HL-60/S4 (cell line): Measurements from ENCODE around the gene PLA2G10.
"Not testable (repeated sequence)": the region's sequence is repeated elsewhere in the genome, so short reads cannot be mapped to it uniquely, and the experiment has no call there.

Source experiments
- in situ Hi-C: fragments of 300-500 bp; cut with MboI; formaldehyde crosslinking; loops from 2 replicates; pipeline ENCODE4 v1.14.3; 2022; ENCODE audit warnings: low sequenced_read_pairs

The PLA2G10 gene, protein sequence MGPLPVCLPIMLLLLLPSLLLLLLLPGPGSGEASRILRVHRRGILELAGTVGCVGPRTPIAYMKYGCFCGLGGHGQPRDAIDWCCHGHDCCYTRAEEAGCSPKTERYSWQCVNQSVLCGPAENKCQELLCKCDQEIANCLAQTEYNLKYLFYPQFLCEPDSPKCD

GRCh38 chr16:14694129-14694528 lies at the start of gene PLA2G10:
TSS of gene PLA2G10 (minus strand) at chr16:14694308. CDS start at chr16:14694229, 79 bp downstream.
- in situ Hi-C loops = not testable (repeated sequence)

- in situ Hi-C loops = not testable (repeated sequence)
Observed at GRCh38 chr16:14742273-14743128, 48.4 kb upstream of the PLA2G10 start, which contains the start of gene NPIPA2. TSS of gene NPIPA2 (plus strand) at chr16:14742533. CDS start at chr16:14748066, 5,533 bp downstream.

DNA sequence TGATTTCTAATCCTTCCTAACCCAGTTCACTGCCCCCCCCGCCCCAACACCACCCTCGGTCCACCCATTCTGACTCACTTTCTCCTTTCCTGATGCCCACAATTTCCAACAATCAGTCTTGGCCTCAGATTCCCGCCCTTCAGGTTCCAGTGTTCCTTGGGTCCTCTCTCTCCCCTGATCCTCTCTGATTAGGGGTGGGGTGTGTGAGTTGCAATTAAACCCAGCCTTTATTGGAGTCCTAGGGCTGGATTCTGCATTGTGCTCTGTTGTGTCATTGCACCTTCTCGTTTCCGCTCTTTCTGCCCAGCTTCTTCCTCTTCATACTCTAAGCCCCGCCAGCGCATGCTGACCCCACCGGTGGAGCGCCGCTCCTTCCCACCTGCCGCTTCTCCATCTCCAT lies 47.7 kb upstream of the PLA2G10 start:
- in situ Hi-C loops = not testable (repeated sequence)

- in situ Hi-C loops = not testable (repeated sequence)
Observed at GRCh38 chr16:14740832-14741385, 46.8 kb upstream of the PLA2G10 start.

GRCh38 chr16:14733233-14733632 lies 39.1 kb upstream of the PLA2G10 start:
- in situ Hi-C loops = not testable (repeated sequence)

- in situ Hi-C loops = not testable (repeated sequence)
Observed at GRCh38 chr16:14703156-14704011, 9.3 kb upstream of the PLA2G10 start, which contains the start of gene NPIPA3. TSS of gene NPIPA3 (plus strand) at chr16:14703411. CDS start at chr16:14708944, 5,533 bp downstream.

- in situ Hi-C loops = not testable (repeated sequence)
Observed at GRCh38 chr16:14702672-14703071, 8.6 kb upstream of the PLA2G10 start.

GRCh38 chr16:14701859-14702258 lies 7.8 kb upstream of the PLA2G10 start:
- in situ Hi-C loops = not testable (repeated sequence)

GRCh38 chr16:14685870-14686793 lies 8.0 kb downstream of the PLA2G10 start:
- in situ Hi-C loops = not testable (repeated sequence)

DNA sequence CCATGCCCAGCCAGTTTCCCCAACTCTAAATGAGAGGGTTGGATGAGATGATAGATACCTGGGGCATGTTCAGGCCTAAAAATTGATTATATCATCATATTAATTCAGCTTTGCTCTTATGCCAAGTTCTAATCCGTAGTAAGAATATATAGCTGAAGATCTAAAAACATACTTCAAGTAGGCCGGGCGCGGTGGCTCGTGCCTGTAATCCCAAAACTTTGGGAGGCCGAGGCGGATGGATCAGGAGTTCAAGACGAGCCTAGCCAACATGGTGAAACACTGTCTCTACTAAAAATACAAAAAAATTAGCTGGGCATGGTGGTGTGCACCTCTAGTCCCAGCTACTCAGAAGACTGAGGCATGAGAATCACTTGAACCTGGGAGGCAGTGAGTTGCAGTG lies 12.0 kb downstream of the PLA2G10 start:
- in situ Hi-C loops = no loop called here

DNA sequence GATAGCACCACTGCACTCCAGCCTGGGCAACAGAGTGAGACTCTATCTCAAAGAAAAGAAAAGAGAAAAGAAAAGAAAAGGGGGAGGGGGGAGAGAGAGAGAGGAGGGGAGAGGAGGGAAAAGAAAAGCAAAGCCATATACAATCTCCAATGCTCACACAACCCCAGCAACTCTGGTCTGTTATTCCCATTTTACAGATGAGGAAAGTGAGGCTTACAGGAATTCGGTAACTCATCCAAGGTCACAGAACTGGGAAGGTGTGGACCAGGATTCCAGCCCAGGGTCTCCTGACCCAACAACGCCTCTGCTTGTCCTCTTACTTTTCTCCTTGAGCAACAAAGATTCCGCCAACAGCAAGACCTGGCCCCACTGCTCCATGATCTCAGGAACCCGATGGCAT lies 13.0 kb downstream of the PLA2G10 start:
- in situ Hi-C loops = no loop called here

DNA sequence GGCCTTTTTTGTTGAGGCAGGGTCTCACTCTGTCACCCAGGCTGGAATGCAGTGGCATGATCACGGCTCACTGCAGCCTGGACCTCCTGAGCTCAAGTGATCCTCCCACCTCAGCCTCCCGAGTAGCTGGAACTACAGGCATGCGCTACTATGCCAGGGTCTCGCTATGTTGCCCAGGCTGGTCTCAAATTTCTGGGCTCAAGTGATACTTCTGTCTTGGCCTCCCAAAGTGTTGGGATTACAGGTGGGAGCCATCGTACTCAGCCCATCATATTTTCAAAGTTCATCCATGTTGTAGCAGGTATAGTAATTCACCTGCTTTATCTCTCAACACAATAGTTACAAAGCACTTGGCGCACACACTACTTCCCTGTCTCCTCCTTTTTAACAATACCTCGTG lies 13.7 kb downstream of the PLA2G10 start:
- in situ Hi-C loops = not testable (repeated sequence)

GRCh38 chr16:14678748-14679497 lies 15.2 kb downstream of the PLA2G10 start:
- in situ Hi-C loops = no loop called here

DNA sequence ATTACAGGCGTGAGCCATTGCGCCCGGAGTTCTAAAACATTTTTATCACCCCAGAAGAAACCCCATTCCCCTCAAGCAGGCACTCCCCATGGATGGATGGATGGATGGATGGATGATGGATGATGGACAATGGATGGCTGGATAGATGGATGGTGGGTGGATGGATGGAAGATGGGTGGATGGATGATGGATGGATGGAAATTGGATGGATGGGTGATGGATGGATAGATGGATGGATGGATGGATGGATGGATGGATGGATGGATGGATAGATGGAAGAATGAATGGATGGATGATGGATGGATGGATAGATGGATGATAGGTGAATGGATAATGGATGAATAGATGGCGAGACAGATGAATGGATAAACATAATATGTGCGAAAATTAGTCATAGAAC lies 16.5 kb downstream of the PLA2G10 start:
- in situ Hi-C loops = no loop called here

DNA sequence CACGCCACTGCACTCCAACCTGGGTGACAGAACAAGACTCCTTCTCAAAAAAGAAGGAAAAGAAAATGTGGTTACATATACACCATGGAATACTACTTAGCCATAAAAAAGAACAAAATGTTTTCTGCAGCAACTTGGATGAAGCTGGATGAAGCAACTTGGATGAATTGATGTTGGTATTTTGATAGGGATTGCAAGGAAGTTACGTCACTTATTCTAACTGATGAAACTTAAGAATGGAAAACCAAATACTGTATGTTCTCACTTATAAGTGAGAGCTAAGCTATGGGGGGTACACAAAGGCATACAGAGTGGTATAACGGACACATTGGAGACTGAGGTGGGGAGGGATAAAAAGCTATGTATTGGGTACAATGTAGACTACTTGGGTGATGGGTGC lies 17.5 kb downstream of the PLA2G10 start:
- in situ Hi-C loops = no loop called here

DNA sequence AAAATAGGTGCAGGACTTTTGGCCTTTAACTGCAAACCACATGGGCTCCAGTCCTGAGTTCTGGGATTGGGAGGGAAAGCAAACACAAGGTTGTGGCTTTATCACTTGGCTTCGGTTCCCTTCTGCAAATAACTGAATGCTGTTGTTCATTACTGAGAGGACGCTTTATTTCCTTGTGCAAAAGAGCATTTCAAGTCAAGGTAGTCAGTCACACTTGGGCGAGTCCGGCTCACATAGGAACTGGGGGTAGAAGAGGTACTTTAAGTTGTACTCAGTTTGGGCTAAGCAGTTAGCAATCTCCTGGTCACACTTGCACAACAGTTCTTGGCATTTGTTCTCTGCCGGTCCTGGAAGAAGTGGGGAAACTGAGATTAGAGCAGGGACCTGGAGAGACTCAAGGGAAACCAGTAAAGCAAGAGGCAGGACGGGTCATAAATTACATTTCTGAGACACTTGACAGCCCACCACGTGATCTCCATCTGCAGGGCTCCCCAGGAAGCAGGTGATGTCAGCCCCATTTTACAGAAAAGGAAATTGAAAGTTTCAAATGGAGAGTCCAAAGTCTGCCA lies 21.6 kb downstream of the PLA2G10 start:
- in situ Hi-C loops = no loop called here

- in situ Hi-C loops = no loop called here
Observed at GRCh38 chr16:14669776-14670175, 24.3 kb downstream of the PLA2G10 start.

GRCh38 chr16:14668556-14669223 lies 25.4 kb downstream of the PLA2G10 start:
- in situ Hi-C loops = no loop called here
